ENCODE results near the gene FOXP1. TPM values are rescaled to one million over a fixed set of nuclear protein-coding genes. Genes with fewer than 3 reads are reported as not detected.

FOXP1 gene
- total RNA-seq, 4 donors from 2014 or later, result 13.2 to 46.6 (median 29.2) TPM

DNA sequence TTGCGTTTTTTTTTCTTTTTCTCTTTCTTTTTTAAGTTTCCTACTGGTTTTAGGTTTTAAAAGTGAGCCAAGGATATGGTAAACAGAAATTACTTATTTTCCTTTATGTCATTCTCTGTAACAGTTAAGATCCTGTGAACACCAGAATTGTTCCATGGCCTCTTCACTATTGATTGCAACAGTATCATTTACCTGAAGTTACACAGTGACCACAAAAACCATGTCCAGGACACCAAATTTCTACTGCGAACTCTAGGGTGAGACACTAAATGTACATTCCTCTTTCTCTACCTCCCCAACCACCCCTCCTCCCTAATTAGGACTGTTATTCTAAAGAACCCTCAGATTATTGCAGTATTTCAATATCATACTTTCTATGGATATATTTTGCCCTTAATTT, 280.9 kb downstream of the FOXP1 start:
- Histone ChIP-seq H3K9me3 (no peaks in the 10 kb centered on the region), H3K4me1 (peaks cover 27 to 40% of the 10 kb centered on the region in 2 donors), H3K27me3 (no peaks in the 10 kb centered on the region), H3K27ac (no peak overlapping the region), H3K36me3 (no peaks in the 10 kb centered on the region), H3K4me3 (no peak overlapping the region)
- in situ Hi-C loops (cut with MboI; ENCODE audit: low sequenced_read_pairs in 4 of 4) (no loop called here), intact Hi-C loops (cut with DNase I; ENCODE audit: low total_unique reads) (loop anchor here (5.0 to 10.0 kb wide), 2 partner anchors 282 to 295 kb away; partner anchors contain the start of gene FOXP1)
- TF ChIP-seq, protein P1, sequence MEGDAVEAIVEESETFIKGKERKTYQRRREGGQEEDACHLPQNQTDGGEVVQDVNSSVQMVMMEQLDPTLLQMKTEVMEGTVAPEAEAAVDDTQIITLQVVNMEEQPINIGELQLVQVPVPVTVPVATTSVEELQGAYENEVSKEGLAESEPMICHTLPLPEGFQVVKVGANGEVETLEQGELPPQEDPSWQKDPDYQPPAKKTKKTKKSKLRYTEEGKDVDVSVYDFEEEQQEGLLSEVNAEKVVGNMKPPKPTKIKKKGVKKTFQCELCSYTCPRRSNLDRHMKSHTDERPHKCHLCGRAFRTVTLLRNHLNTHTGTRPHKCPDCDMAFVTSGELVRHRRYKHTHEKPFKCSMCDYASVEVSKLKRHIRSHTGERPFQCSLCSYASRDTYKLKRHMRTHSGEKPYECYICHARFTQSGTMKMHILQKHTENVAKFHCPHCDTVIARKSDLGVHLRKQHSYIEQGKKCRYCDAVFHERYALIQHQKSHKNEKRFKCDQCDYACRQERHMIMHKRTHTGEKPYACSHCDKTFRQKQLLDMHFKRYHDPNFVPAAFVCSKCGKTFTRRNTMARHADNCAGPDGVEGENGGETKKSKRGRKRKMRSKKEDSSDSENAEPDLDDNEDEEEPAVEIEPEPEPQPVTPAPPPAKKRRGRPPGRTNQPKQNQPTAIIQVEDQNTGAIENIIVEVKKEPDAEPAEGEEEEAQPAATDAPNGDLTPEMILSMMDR (IDR thresholded peaks at IDR 0.05 in 4 of 5, conservative IDR thresholded peaks at IDR 0.05 in 1 of 5), result no peak
- TF ChIP-seq POLR2A (IDR thresholded peaks at IDR 0.05), result no peak
- no peak for DNase-seq
- ATAC-seq, result no peak

DNA sequence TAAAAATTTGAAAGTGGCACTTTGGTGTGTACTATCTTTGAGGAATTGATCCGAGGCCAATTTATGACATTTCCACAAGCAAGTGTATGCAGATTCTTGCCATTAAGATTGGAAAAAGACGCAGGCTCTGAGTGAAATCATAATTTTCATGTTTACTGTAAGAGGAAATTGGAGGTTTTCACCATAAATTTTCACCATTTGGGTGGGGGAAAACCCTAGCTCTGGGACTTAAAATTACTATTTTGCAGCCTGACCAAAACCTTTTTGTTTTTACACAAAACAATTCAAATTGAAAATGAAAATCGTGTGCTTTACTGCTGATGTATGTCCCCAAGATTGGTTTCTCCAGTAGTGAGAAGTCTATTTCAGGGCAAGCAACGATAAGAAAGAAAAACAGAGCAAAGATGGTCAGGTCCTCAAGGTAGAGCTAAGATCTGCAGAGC, 282.6 kb downstream of the FOXP1 start:
- TF ChIP-seq, protein P1 (IDR thresholded peaks at IDR 0.05 in 4 of 5, conservative IDR thresholded peaks at IDR 0.05 in 1 of 5), result no peak
- no peak for TF ChIP-seq POLR2A (IDR thresholded peaks at IDR 0.05)
- H3K4me3 ChIP-seq, result no peak overlapping the region
- ATAC-seq, result no peak
- no peaks in the 10 kb centered on the region for H3K36me3 ChIP-seq
- DNase-seq, result no peak
- H3K27me3 ChIP-seq, result no peaks in the 10 kb centered on the region
- H3K27ac ChIP-seq, result no peak overlapping the region
- in situ Hi-C loops (cut with MboI; ENCODE audit: low sequenced_read_pairs in 4 of 4), result no loop called here
- no peaks in the 10 kb centered on the region for H3K9me3 ChIP-seq
- peaks cover 24 to 39% of the 10 kb centered on the region in 2 donors for H3K4me1 ChIP-seq
- intact Hi-C loops (cut with DNase I; ENCODE audit: low total_unique reads), result loop anchor here (5.0 to 10.0 kb wide), 2 partner anchors 284 to 294 kb away; partner anchors contain the start of gene FOXP1

DNA sequence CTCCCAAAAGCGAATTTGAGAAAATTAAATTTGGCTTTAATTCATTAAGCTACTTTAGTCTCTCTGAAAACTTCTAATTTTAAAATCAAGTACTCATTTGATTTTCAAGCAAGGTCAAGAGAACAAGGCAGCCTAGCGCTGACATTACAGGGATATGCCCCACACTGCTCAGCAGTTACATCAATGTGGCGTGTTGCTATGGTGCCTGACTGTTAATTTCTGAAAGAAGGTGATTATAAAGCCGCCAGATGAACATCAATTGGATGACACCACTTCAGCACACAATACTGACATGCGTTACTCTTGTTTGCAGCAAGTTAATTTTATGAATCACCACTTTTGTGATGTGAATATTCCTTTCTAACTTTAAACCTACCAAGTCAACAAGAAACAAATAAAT, 284.4 kb downstream of the FOXP1 start:
- in situ Hi-C loops (cut with MboI; ENCODE audit: low sequenced_read_pairs in 4 of 4) (no loop called here), intact Hi-C loops (cut with DNase I; ENCODE audit: low total_unique reads) (no loop called here)
- Histone ChIP-seq H3K27me3 (no peaks in the 10 kb centered on the region), H3K9me3 (no peaks in the 10 kb centered on the region), H3K4me1 (peaks cover 8 to 21% of the 10 kb centered on the region in 2 donors), H3K4me3 (no peak overlapping the region), H3K36me3 (no peaks in the 10 kb centered on the region), H3K27ac (no peak overlapping the region)
- ATAC-seq (no peak), DNase-seq (no peak)
- TF ChIP-seq, protein P1 (IDR thresholded peaks at IDR 0.05 in 4 of 5, conservative IDR thresholded peaks at IDR 0.05 in 1 of 5), result no peak
- TF ChIP-seq POLR2A (IDR thresholded peaks at IDR 0.05), result no peak

DNA sequence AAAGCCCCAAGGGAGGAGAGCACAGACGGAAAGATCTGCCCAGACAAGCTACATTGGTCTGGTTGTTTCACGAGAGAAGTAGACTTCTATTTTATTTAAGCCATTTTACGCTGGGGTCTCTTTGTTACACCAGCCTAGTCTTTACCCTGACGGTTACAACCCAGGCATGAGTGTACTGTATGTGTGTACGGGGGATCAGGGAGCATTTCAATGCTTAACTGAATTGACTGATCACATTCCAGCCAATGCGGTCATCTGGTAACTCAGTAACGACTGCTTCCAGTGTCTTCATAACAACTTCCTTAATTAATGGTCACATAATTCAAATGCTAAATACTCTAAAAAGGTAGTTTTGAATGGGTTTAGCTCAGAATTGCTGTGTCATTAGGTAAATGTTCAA, 288.6 kb downstream of the FOXP1 start:
- intact Hi-C loops (cut with DNase I; ENCODE audit: low total_unique reads), result no loop called here
- TF ChIP-seq POLR2A (IDR thresholded peaks at IDR 0.05), result no peak
- TF ChIP-seq, protein P1 (IDR thresholded peaks at IDR 0.05 in 4 of 5, conservative IDR thresholded peaks at IDR 0.05 in 1 of 5), result no peak
- Histone ChIP-seq H3K4me3 (no peak overlapping the region), H3K27ac (no peak overlapping the region), H3K4me1 (peaks cover 0 to 1% of the 10 kb centered on the region in 2 donors), H3K27me3 (no peaks in the 10 kb centered on the region), H3K9me3 (no peaks in the 10 kb centered on the region), H3K36me3 (no peaks in the 10 kb centered on the region)
- DNase-seq, result no peak
- in situ Hi-C loops (cut with MboI; ENCODE audit: low sequenced_read_pairs in 4 of 4), result no loop called here
- no peak for ATAC-seq

DNA sequence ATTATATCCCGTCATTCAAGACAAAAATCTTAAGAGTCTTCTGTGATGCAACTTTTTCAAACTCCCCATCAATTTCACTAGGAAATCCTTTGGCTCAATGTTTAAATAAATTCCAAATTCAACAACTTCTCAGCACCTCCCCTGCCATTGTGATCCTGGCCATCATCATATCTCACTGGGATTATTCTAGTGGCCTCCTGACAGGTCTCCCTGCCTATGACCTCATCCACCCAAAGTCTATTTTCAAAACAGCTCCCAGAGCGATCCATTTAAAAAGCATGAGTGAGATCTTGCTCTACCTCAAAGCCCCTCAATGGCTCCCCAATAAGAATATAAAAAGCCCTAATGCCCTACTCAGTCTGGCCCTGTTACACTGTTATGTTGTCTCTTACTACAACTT, 293.2 kb downstream of the FOXP1 start:
- Histone ChIP-seq H3K27ac (no peak overlapping the region), H3K4me1 (no peaks in the 10 kb centered on the region), H3K4me3 (no peak overlapping the region), H3K9me3 (no peaks in the 10 kb centered on the region), H3K27me3 (no peaks in the 10 kb centered on the region), H3K36me3 (no peaks in the 10 kb centered on the region)
- in situ Hi-C loops (cut with MboI; ENCODE audit: low sequenced_read_pairs in 4 of 4), result no loop called here
- TF ChIP-seq, protein P1 (IDR thresholded peaks at IDR 0.05 in 4 of 5, conservative IDR thresholded peaks at IDR 0.05 in 1 of 5), result no peak
- TF ChIP-seq POLR2A (IDR thresholded peaks at IDR 0.05), result no peak
- ATAC-seq (no peak), DNase-seq (no peak)
- intact Hi-C loops (cut with DNase I; ENCODE audit: low total_unique reads), result no loop called here
